Thyroid gland (tissue), 4 donors: Measurements from ENCODE around the gene TAF1B.

Experiments
- POLR2A ChIP-seq, 2 donors: fragments of 450-650 bp; IDR thresholded peaks; one replicate each; pipeline ENCODE4 v1.6.1; 2017; ENCODE audit warnings: antibody characterized with exemption in 2 of 2, mild to moderate bottlenecking in 2 of 2, moderate library complexity in 1 of 2
- TF ChIP-seq, protein P1 (sequence below), 6 experiments: fragments of 200-600 bp in 3 of 6; fragments of 450-650 bp in 3 of 6; sonication (generic) in 3 of 6; IDR thresholded peaks; one replicate each; pipeline ENCODE4 v1.5.1; 2016 to 2019; ENCODE audit warnings: antibody characterized with exemption in 6 of 6, mild to moderate bottlenecking in 2 of 6, inconsistent platforms in 1 of 6, moderate library complexity in 1 of 6

GRCh38 chr2:9965119-9965822, 122.0 kb downstream of the TAF1B start:
- TF ChIP-seq, protein P1, sequence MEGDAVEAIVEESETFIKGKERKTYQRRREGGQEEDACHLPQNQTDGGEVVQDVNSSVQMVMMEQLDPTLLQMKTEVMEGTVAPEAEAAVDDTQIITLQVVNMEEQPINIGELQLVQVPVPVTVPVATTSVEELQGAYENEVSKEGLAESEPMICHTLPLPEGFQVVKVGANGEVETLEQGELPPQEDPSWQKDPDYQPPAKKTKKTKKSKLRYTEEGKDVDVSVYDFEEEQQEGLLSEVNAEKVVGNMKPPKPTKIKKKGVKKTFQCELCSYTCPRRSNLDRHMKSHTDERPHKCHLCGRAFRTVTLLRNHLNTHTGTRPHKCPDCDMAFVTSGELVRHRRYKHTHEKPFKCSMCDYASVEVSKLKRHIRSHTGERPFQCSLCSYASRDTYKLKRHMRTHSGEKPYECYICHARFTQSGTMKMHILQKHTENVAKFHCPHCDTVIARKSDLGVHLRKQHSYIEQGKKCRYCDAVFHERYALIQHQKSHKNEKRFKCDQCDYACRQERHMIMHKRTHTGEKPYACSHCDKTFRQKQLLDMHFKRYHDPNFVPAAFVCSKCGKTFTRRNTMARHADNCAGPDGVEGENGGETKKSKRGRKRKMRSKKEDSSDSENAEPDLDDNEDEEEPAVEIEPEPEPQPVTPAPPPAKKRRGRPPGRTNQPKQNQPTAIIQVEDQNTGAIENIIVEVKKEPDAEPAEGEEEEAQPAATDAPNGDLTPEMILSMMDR (IDR thresholded peaks at IDR 0.05): no peak
- no peak for TF ChIP-seq POLR2A (IDR thresholded peaks at IDR 0.05)
